Fibroblast of pulmonary artery (primary cell): ENCODE measurements around the gene MYH11.
"Not testable (repeated sequence)": the region's sequence is repeated elsewhere in the genome, so short reads cannot be mapped to it uniquely, and the experiment has no call there.

Experiments
- DNase-seq: peaks from one replicate; pipeline ENCODE4 v3.0.0-alpha.2; 2010; ENCODE audit warnings: low read depth
- H3K4me3 ChIP-seq: replicated peaks from 2 replicates; pipeline ENCODE4 v1.5.1; 2011; ENCODE audit warnings: low read depth, mild to moderate bottlenecking, control low read depth, low read length, moderate library complexity
- TF ChIP-seq, protein P1 (sequence below): IDR thresholded peaks from 2 replicates; pipeline ENCODE4 v1.5.1; 2011; ENCODE audit warnings: mild to moderate bottlenecking, control low read depth, low read length, inconsistent platforms; ENCODE audit errors: missing control alignments

The MYH11 gene

GRCh38 chr16:15855704-15856003 is 1.2 kb downstream of the MYH11 start:
- TF ChIP-seq, protein P1, sequence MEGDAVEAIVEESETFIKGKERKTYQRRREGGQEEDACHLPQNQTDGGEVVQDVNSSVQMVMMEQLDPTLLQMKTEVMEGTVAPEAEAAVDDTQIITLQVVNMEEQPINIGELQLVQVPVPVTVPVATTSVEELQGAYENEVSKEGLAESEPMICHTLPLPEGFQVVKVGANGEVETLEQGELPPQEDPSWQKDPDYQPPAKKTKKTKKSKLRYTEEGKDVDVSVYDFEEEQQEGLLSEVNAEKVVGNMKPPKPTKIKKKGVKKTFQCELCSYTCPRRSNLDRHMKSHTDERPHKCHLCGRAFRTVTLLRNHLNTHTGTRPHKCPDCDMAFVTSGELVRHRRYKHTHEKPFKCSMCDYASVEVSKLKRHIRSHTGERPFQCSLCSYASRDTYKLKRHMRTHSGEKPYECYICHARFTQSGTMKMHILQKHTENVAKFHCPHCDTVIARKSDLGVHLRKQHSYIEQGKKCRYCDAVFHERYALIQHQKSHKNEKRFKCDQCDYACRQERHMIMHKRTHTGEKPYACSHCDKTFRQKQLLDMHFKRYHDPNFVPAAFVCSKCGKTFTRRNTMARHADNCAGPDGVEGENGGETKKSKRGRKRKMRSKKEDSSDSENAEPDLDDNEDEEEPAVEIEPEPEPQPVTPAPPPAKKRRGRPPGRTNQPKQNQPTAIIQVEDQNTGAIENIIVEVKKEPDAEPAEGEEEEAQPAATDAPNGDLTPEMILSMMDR: no peak
- no peak for DNase-seq
- H3K4me3 ChIP-seq: no peak overlapping the region

- H3K4me3 ChIP-seq: no peak overlapping the region
- no peak for DNase-seq
- TF ChIP-seq, protein P1: no peak
These were observed 1.7 kb downstream of the MYH11 start for GRCh38 chr16:15854906-15855703.

GRCh38 chr16:15854061-15854460 is 2.8 kb downstream of the MYH11 start:
- TF ChIP-seq, protein P1: no peak
- DNase-seq: no peak
- H3K4me3 ChIP-seq: no peak overlapping the region

DNA sequence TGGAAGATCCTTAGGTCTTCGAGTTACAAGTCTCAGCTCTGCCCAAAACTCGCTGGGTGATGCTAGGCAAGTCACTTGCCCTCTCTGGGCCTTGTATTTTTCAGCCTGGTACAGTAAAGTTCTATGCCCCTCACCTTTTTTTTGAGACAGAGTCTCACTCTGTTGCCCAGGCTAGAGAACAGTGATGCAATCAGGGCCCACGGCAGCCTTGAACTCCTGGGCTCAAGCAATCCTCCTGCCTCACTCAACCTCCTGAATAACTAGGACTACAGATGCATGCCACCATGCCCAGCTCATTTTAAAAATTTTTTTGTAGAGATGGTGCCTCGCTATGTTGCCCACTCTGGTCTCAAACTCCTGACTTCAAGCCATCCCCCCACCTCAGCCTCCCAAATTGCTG is 3.8 kb downstream of the MYH11 start:
- H3K4me3 ChIP-seq: no peak overlapping the region
- TF ChIP-seq, protein P1: no peak
- DNase-seq: no peak

- H3K4me3 ChIP-seq, DNase-seq: not testable (repeated sequence)
These were observed 6.3 kb downstream of the MYH11 start for GRCh38 chr16:15850555-15850954.

DNA sequence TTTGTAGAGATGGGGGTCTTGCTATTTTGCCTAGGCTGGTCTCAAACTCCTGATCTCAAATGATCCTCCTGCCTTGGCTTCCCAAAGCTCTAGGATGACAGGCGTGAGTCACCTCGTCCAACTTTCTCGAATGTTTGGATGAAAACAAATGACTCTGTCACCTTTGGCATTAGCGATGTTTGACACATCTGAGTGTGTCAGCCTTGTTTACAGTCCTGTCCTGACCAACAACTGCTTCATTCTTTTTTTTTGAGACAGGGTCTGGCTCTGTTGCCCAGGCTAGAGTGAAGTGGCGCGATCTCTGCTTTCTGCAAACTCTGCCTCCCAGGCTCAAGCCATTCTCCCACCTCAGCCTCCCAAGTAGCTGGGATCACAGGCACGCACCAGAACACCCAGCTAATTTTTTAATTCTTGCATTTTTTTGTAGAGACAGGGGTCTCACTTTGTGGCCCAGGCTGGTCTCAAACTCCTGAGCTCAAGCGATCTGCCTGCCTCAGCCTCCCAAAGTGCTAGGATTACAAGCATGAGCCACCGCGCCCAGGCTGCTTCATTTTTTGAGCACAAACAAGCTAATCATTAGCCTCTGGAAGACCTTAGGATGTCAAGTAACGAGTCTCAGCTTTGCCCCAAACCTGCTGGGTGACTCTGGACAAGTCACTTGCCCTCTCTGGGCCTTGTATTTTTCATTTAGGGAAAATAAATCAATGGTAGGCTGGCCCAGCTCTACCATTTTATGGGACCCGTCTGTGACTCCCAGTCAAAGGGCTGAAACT is 7.4 kb downstream of the MYH11 start:
- DNase-seq: no peak
- no peak overlapping the region for H3K4me3 ChIP-seq
- TF ChIP-seq, protein P1: no peak

DNA sequence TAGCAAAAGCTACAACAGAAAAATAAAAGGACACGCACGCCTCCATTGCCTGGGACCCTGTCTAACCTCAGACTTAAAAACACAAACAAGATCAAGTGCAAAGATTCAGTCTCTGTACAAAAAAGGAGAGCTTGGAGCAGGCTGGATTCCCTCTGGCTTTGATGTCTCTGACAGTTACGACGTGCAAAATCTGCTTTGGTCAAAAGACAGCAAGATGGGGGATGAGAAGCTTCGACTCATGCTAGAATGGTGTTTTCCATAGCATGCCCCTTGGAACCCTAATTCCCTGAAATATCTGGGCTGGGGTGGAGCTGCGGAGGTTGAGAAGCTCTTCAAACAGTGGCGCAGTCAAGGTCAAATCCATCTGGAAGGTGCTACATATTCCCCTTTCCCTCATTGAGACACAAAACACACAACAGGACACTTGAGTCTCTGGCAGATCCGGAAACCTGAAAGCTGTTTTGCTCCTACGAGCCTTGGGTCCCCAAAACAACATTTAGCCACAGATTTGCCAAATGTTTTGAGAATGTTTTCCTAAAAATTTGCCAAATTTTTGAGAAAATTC is 9.1 kb downstream of the MYH11 start:
- H3K4me3 ChIP-seq: no peak overlapping the region
- TF ChIP-seq, protein P1: no peak
- no peak for DNase-seq
